HG02588 (cell line): ENCODE data around the gene TNS4.

Source experiments
- ATAC-seq: cut with Tn5 transposase; IDR thresholded peaks from one replicate; pipeline ENCODE4 v1.9.1; 2021; ENCODE audit warnings: mild to moderate bottlenecking, moderate library complexity; ENCODE audit not compliant: unreplicated experiment

Gene TNS4

DNA sequence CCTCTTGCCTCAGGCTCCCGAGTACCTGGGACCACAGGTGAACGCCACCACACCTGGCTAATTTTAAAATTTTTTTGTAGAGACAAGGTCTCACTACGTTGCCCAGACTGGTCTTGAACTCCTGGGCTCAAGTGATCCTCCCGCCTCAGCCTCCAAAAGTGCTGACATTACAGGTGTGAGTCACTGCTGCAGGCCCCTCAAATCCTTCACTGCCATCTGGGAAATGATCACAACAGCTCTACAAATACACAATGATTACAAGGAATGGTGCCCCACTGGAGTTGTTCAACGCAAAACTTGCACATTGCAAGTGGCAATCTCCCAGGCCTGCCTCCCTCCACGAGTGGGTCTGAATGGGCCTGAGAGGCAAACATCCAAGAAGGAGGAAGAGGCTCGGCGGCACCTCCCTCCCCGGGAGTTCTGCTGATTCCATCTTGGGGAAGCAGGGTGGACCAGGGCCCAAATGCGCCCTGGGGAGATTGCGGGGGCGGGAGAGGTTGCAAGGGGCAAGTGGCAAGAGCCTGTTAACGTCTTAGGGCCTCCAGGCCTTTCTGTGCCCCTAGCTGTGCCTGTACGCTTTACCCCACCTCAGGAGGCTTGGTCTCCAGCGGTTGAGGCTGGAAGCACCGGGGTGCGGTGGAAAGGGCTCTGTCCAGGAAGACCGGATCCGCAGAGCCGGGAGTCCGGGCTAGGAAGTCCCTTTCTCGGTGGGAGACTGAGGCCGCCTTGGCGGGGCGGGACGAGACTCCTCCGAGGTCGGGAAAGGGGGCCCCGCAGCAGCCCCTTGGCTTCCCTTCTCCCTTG is 58.8 kb downstream of the TNS4 start:
- ATAC-seq, result no peak

DNA sequence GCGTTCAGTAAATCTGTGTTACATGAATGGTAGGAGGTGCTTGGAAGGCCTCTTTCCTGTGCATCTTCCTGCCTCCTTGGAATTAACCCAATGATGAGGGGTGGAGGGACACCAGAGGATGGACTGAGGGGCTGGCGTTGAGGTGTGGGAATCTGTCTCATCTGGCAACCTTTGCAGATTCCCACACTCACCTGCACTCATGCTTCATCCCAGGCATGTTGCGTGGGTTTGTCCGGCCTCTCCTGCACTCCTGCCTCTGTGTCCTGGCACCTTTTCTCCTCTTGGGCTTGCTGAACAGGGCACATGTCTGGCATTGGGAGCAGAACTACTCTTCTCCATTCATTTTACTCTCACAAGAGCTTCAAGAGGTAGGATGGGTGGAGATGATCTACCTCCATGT is 61.3 kb downstream of the TNS4 start:
- no peak for ATAC-seq

DNA sequence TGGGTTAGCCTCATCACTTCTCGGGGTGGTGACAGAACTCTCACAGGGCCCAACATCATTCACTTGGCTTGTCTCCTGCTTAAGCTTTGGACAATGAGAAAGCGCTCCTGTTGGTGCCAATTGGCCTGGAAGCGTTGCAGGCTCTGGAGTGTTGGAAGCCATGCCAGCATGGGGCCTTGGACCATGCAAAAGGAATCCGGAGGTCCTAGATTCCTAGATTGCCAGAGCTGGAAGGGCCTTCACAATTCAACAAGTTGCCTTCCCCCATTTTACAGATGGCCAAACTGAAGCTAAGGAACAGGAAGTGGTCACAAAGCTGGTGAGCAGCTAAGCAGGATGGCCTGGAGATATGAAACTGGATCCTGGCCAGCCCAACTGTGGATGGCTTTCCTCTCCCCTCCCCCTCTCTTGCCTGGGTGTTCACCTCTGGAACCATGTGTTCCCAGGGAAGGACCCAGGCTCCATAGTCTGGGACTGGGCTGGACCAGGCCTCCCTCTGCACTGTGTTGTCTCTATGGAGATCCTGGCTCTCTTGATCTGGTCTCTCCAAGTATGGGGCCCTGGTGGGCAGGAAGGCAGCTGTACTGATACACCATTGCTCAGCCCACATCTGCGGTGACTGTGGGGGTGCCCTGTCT is 64.2 kb downstream of the TNS4 start:
- no peak for ATAC-seq

DNA sequence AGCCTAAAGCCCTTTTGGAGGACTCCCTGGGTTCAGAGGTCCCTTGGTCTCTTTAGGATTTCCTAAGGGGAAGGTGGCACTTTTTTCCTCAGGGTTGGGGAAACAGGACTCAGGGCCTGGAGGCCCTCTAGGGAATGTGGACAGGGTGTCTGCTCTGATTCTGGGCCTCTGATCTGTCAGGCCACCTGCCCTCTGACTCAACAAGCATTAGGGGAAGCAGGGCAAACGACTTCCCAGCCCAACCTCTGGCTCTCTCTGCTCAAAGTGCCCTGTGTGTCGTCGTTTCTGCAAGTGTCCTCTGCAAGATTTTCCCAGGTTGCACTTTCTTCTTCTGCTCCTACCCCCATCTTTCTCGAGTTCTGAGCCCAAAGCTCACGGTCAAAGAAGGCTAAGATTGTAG is 64.8 kb downstream of the TNS4 start:
- no peak for ATAC-seq

DNA sequence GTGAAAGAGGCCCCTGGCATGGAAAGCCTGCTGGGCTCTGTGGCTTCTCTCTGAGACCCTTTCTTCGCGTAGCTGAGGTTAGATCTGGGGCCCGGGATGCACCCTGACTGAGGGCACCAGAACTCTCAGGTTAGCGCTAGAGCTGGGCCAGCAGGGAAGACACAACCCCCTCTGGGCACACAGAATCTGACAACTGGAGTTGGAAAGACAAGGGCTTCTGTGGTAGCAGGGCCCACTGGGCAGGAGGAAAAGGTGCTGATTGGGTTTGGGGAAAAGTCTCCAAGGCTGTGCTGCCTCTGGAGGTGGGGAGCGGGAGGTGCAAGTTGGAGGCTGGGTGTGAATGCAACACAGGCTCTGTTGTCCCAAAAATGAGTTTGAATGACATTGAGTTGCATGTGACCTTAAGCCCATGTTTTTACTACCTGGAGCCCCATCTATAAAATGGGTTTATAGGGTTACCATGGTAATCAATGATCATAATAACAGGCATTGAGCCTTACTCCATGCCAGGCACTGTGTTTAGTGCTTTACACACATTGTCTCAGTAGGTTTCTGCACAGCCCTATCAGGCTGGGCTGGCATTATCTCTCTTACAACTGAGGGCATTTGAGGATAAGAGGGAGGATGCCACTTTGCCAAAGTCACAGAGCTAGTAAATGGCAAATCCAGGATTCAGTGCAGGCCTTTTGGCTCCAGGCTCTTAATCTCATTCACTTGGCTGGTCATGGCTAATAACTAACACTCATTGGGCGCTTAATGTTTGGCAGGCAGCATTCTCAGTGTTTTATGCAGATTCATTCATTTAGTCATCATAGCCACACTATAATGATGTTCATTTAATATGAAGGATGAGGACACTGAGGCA is 67.6 kb downstream of the TNS4 start:
- ATAC-seq, result no peak

DNA sequence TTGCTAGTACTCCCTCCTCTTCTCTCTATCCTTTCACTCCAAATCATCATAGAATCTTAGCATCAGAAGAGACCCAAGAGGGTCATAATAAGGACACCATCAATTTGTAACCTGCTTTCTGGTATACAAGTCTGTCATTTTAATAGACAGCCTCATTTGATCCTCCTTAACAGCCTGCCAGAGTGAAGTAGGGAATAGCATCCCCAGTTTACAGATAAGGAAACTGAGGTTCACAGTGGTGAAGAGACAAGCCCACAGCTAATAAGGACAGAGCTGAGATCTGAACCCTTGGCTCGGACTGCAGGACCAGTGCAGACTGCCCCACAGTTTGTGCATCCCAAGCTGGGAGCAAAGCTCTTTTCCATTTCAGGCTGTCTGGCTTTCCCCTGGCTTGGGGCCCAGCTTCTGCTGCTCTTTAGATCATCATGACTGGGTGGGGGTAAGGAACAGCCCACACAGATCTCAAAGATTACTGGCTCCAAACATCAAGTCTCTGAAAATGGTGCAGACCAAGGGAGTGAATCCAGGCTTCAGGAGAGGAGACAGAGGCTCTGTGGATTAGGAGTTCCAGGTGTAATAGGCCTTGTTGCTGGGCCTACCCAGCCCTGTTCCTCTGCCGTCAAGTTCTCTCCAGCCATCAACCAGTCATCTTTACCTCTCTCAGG is 68.4 kb downstream of the TNS4 start:
- no peak for ATAC-seq

DNA sequence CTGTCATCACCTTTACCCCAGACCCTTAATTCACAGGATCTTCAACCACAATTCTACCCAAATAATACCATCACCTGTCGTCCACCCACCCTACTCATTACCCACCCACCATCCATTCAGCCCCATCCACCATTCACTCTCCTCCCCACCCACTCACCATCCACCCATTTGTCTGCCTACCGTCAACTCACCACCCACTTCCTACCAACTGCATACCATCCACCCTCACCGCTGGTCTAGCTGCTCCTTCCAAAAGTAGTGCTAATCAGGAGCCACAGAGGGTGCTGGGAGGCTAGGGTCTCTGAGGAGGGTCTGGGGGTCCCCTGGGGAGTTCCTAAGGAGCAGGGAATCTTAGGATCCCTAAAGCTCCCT is 70.2 kb downstream of the TNS4 start:
- ATAC-seq, result no peak

DNA sequence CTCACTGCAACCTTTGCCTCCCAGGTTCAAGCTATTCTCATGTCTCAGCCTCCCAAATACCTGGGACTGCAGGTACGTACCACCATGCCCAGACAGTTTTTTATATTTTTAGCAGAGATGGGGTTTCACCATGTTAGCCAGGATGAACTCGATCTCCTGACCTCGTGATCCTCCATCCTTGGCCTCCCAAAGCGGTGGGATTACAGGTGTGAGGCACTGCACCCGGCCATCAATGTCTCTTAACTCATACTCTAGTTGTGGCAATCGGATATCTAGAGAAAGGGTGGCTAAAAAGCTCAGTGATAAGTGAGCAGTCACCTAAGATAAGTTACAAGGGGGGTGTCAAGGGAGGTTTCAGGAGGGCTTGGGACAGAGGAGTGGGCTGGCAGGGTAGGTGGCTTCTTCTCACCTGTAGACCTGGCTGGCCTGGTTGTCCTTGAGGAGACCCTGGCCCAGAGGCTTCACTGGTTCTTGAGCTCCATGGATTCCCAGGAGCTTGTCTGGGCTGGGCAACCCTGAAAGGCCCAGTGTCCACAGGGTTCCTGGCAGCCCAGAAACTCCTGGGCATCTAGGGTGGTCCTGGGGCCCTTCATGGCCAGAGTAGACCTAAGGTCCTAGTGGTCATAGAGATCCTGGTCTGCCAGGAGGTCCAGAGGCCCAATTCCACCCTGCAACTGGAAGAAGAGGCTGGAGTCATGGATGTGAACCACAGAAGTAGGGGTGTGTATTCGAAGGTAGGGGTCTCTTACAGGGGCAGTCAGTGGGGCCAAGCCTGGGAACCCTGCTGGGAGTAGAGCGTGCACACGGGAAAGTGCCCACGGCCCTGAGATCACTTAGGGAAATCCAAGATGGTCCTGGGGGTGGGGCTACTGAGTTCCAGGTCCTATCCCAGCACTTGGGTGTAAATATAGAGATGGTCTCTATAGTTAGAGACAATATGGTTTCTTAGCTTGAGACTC is 70.9 kb downstream of the TNS4 start:
- no peak for ATAC-seq

DNA sequence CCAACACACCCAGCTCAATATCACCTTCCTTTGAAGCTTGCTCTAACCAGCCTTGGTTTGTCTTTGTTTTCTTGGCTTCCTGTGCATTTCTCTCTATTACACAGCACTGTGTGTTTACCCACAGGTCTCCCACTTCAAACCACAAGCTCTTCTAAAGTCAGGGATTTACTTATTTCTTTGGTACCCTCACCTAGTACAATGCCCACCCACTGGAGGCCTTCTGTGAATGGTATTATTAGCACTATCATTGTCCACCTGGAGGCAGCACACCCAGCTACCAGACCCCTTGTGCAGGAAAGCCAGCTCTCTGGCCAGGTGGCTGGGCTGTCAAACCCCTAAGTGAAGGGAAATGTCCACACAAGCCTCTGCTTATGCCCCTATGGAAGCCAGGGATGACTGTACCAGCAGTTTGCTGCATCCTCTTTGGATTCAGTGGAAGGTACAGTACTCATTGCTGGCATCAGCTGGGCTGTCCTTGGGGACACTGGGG is 74.4 kb downstream of the TNS4 start:
- no peak for ATAC-seq
